Hepatocyte (in vitro differentiated cells): ENCODE results near the gene SRSF11.

ENCODE experiments used
- EZH2 ChIP-seq: fragments of 200-600 bp; sonication (generic); IDR thresholded peaks from 2 replicates; pipeline ENCODE4 v1.6.1; 2016; ENCODE audit warnings: antibody characterized with exemption, mild to moderate bottlenecking, borderline replicate concordance
- TF ChIP-seq, protein P1 (sequence below): fragments of 200-600 bp; sonication (generic); IDR thresholded peaks from 2 replicates; pipeline ENCODE4 v1.5.1; 2016; ENCODE audit warnings: antibody characterized with exemption, mild to moderate bottlenecking; ENCODE audit not compliant: poor library complexity

DNA sequence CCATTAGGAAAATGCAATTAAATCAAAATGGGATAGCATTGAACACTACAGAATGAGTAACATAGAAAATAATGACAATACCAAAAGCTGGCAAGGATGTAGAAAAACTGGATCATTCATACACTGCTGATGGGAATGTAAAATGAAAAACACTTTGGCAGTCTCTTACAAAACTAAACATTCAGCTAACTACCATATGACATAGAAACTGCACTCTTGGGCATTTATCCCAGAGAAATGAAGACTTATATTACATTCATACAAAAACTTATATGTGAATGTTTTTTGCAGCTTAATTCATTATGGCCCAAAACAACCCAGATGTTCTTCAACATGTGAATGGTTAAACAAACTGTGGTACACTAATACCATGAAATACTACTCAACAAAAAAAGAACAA, 67.0 kb downstream of the SRSF11 start:
- TF ChIP-seq, protein P1, sequence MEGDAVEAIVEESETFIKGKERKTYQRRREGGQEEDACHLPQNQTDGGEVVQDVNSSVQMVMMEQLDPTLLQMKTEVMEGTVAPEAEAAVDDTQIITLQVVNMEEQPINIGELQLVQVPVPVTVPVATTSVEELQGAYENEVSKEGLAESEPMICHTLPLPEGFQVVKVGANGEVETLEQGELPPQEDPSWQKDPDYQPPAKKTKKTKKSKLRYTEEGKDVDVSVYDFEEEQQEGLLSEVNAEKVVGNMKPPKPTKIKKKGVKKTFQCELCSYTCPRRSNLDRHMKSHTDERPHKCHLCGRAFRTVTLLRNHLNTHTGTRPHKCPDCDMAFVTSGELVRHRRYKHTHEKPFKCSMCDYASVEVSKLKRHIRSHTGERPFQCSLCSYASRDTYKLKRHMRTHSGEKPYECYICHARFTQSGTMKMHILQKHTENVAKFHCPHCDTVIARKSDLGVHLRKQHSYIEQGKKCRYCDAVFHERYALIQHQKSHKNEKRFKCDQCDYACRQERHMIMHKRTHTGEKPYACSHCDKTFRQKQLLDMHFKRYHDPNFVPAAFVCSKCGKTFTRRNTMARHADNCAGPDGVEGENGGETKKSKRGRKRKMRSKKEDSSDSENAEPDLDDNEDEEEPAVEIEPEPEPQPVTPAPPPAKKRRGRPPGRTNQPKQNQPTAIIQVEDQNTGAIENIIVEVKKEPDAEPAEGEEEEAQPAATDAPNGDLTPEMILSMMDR, result no peak
- TF ChIP-seq EZH2, result no peak
